ENCODE results near the gene NEK10. TPM values are rescaled to one million over a fixed set of nuclear protein-coding genes. Genes with fewer than 3 reads are reported as not detected.
A peak's percentile ranks its signal among the peaks of the same experiment; 100 is the strongest.
"Not testable (repeated sequence)": the region's sequence is repeated elsewhere in the genome, so short reads cannot be mapped to it uniquely, and the experiment has no call there.

The NEK10 gene
- total RNA-seq, 2 donors from 2014 or later = 0.09 to 0.36 TPM

DNA sequence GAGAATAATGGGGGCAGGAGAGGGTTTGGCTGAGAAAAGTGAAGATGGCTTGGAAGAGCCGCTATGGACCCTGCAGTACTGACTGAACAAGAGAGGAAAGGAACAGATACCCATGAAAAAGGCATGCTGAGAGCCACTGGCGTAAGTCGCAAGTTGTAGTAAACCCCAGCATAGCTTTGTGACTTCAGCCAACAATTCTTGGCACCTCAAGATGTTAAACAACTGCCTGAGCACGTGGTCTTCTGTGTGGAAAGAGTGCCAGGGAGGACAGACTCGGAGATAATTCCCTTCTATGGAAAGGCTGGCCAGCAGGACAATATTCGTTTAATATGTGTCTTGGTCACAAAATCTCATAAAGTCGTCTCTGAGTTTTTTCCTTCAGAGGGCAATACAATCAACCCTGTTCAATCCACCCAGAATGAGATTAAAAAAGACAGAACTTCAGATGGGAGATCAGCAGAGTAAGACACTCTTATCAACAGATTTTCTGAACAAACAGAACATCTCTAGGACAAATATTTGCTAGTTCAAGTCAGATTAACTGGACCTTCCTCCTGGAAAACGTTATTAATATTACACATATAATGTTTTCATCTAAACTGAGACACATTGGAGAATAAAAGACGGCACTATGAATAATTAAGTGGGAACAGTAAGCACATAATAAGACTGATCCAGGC is 49.2 kb downstream of the NEK10 start:
- Mint-ChIP-seq H3K9me3 (no peaks in the 10 kb centered on the region), H3K27me3 (ENCODE audit: low read depth) (no peaks in the 10 kb centered on the region), H3K4me3 (no peak overlapping the region)

DNA sequence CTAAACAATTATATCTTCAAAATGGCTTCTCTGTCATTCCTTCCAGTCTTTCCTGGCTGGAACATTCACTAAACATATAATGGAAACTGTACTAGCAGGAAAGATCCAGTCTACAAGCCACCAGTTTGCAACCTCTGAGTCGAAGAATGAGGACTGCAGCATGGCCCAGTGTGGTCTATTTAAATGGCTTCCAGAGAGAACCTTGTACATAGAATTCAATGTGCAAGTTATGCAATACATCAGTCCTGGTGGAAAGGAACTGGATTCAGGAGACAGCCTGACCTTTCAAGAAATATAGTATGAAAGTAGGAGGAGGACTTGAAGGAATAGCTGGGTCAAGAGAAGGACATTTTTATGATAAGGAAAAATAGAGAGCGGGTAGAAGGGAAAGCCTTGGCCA is 49.9 kb downstream of the NEK10 start:
- ATAC-seq (replicated peaks in 1 of 2) = no peak
- no peaks in the 10 kb centered on the region for H3K4me1 Mint-ChIP-seq (ENCODE audit: low read depth)
- DNase-seq = no peak
- no peaks in the 10 kb centered on the region for H3K27me3 Mint-ChIP-seq (ENCODE audit: low read depth)
- H3K36me3 Mint-ChIP-seq (ENCODE audit: insufficient read depth in 2 of 2) = no peaks in the 10 kb centered on the region
- H3K9me3 Mint-ChIP-seq = no peaks in the 10 kb centered on the region
- H3K4me3 Mint-ChIP-seq = no peak overlapping the region
- no peak overlapping the region for H3K27ac Mint-ChIP-seq

More for the DNA sequence above, 49.2 kb downstream of the NEK10 start:
- Mint-ChIP-seq H3K27ac (no peak overlapping the region), H3K4me1 (ENCODE audit: low read depth) (no peaks in the 10 kb centered on the region), H3K36me3 (ENCODE audit: insufficient read depth in 2 of 2) (no peaks in the 10 kb centered on the region)
- ATAC-seq (replicated peaks in 1 of 2) (no peak), DNase-seq (no peak)

DNA sequence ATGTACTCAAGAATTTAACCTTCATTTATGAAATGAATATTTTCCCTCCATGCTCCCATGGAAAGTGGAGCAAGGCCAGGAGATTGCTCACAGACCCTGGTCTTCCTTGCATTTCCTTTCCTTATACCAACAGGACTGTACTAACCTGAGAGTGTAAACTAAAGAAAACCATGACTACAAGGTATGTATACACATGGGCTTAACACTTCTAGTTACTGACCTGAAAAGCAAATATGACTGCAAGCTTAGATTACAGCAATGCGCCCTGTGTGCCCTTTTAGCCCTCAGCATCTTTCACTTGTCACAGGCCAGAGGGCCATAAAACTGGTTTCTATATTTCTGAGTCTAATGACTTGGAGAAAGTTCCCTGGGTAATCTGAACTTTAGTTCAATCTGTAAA is 52.1 kb downstream of the NEK10 start:
- H3K36me3 Mint-ChIP-seq (ENCODE audit: insufficient read depth in 2 of 2) = no peaks in the 10 kb centered on the region
- H3K9me3 Mint-ChIP-seq = no peaks in the 10 kb centered on the region
- no peak overlapping the region for H3K4me3 Mint-ChIP-seq
- no peak for DNase-seq
- no peak overlapping the region for H3K27ac Mint-ChIP-seq
- H3K27me3 Mint-ChIP-seq (ENCODE audit: low read depth) = no peaks in the 10 kb centered on the region
- H3K4me1 Mint-ChIP-seq (ENCODE audit: low read depth) = no peaks in the 10 kb centered on the region
- ATAC-seq (replicated peaks in 1 of 2) = no peak

DNA sequence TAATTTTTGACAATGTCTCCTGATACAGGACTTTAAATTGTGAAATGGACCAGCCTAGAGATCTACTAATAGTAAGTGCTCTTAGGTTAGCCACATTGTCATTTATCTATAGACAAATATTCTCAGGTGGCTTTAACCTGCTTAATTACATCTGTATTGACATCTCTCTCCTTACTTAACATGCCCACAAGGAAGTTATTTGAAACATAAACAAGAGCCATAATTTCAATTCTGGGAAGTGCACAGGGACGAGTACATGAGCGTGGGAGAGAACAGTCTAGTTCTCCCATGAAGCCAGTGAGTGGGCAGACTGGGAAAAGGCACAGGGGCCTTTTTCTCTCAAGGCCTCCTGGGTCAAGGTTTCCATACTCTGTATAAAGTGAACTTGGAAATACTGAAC is 54.2 kb downstream of the NEK10 start:
- H3K27ac Mint-ChIP-seq = no peak overlapping the region
- no peaks in the 10 kb centered on the region for H3K9me3 Mint-ChIP-seq
- no peaks in the 10 kb centered on the region for H3K27me3 Mint-ChIP-seq (ENCODE audit: low read depth)
- H3K4me1 Mint-ChIP-seq (ENCODE audit: low read depth) = no peaks in the 10 kb centered on the region
- ATAC-seq (replicated peaks in 1 of 2) (no peak), DNase-seq (no peak)
- H3K4me3 Mint-ChIP-seq = no peak overlapping the region
- H3K36me3 Mint-ChIP-seq (ENCODE audit: insufficient read depth in 2 of 2) = no peaks in the 10 kb centered on the region

DNA sequence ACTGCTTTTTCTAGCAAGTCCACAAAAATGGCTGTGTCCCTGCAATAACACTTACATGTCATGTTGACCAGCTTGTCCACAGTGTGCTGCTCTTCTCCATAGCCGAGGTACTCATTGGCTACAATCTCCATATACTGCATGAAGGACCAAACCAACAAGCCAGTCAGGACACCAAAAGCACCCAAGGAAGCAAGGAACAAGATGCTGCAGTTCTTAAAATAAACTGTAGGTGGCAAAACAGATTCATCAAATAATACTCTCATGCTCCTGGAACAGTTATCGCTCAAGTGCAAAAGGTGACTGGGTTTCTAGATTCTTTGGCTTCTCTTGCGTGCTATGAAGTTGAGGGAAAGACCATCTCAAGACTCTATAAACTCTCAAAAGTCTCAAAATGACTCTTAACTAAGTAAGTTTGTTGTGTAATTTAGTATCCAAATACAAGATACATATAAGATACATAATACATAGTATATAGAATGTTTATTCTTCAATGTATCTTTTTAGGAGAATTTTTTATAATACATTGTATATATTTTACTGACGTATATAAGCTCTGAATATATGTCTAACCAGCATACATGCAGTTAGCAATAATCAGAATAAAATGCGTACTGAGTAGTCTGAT is 57.0 kb downstream of the NEK10 start:
- ATAC-seq (replicated peaks in 1 of 2) (peak; percentile 55), DNase-seq (peak; percentile 1 to 5)
- no peaks in the 10 kb centered on the region for H3K27me3 Mint-ChIP-seq (ENCODE audit: low read depth)
- H3K9me3 Mint-ChIP-seq = no peaks in the 10 kb centered on the region
- no peaks in the 10 kb centered on the region for H3K36me3 Mint-ChIP-seq (ENCODE audit: insufficient read depth in 2 of 2)
- no peak overlapping the region for H3K4me3 Mint-ChIP-seq
- no peak overlapping the region for H3K27ac Mint-ChIP-seq
- H3K4me1 Mint-ChIP-seq (ENCODE audit: low read depth) = no peaks in the 10 kb centered on the region

DNA sequence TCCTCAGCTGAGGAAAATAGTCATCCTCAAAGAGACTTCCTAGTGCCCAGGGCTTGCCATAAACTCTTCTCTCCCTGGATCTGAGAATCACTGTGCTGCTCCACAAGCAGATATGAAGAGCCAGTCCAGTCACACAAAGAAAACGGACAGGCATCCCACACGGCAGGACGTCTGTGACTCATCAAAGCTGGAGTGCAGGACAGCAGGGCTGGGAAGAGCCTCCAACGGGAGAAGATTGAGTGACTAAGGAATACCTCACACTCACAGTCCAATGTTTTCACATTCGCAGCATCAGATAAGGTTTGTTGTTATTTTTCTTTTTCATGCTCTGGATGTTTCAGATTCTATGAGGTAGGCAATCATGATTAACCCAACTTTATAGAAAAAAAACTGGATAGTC is 57.8 kb downstream of the NEK10 start:
- no peaks in the 10 kb centered on the region for H3K36me3 Mint-ChIP-seq (ENCODE audit: insufficient read depth in 2 of 2)
- DNase-seq = no peak

DNA sequence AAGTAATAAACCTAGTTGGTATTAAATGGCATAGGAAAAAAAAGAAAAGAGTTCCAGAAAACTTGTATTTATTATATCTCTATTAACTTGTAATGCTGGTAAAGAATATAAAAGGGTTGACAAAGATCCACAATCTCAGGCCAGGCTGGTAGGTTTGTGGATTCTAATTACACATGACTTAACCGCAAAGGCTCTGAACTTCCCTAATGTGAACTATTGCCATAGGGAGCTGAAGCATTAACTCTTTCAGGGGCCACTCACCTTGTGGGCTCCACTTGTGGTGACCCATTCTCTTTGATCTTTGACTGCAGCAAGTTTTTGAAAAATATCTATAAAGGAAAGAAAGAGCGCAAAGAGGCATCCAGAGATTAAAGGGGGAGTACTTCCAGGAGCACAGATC is 58.5 kb downstream of the NEK10 start:
- H3K27me3 Mint-ChIP-seq (ENCODE audit: low read depth) = no peaks in the 10 kb centered on the region
- no peaks in the 10 kb centered on the region for H3K4me1 Mint-ChIP-seq (ENCODE audit: low read depth)
- H3K27ac Mint-ChIP-seq = no peak overlapping the region
- H3K4me3 Mint-ChIP-seq = no peak overlapping the region
- no peaks in the 10 kb centered on the region for H3K9me3 Mint-ChIP-seq
- ATAC-seq (replicated peaks in 1 of 2) = no peak
- no peak for DNase-seq
- H3K36me3 Mint-ChIP-seq (ENCODE audit: insufficient read depth in 2 of 2) = no peaks in the 10 kb centered on the region

More for the DNA sequence above, 57.8 kb downstream of the NEK10 start:
- Mint-ChIP-seq H3K9me3 (no peaks in the 10 kb centered on the region), H3K4me3 (no peak overlapping the region), H3K27ac (no peak overlapping the region), H3K4me1 (ENCODE audit: low read depth) (no peaks in the 10 kb centered on the region), H3K27me3 (ENCODE audit: low read depth) (no peaks in the 10 kb centered on the region)
- ATAC-seq (replicated peaks in 1 of 2) = no peak

DNA sequence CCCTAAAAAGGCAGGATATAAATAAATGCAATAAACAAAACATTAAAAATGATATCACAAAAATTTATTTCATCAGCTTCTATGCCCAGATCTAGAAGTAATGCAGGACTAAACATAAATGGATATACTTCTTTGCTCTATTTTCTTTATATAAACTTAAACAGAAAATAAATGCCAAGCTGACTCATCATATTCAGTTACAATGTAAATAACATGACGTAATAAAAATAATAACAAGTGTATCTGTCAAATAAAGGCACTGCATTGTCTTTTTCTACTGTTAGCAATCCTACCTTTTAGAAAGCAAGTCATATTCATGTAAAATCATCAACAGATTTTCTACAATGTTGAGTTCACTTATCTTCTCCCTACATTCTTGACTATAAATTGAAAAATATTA is 61.6 kb downstream of the NEK10 start:
- no peaks in the 10 kb centered on the region for H3K36me3 Mint-ChIP-seq (ENCODE audit: insufficient read depth in 2 of 2)
- no peaks in the 10 kb centered on the region for H3K27me3 Mint-ChIP-seq (ENCODE audit: low read depth)

DNA sequence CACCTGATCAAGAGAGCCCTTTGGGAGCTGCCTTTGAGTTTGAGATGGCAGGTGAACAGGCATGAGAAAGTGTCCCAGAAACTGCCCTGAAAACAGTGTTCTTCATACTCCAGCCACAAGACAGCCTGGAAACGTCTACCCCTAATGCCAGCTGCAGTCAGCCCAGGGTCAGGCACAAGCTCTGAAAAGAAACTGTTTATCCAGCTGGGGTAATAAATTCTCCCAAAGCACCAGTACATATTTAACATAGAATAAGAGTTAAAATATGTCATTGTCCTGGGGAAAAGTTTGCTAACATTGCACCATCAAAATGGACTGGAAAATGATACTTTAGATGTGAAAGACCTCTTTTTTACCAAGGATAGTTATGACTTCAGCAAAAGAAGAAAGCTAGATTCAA is 66.3 kb downstream of the NEK10 start:
- Mint-ChIP-seq H3K4me1 (ENCODE audit: low read depth) (no peaks in the 10 kb centered on the region), H3K9me3 (peaks cover 0 to 2% of the 10 kb centered on the region in 2 donors), H3K27me3 (ENCODE audit: low read depth) (no peaks in the 10 kb centered on the region), H3K4me3 (no peak overlapping the region), H3K27ac (no peak overlapping the region), H3K36me3 (ENCODE audit: insufficient read depth in 2 of 2) (peaks cover 2 to 6% of the 10 kb centered on the region in 2 donors)
- DNase-seq = no peak
- ATAC-seq (replicated peaks in 1 of 2) = no peak

More for the DNA sequence above, 61.6 kb downstream of the NEK10 start:
- ATAC-seq (replicated peaks in 1 of 2) (no peak), DNase-seq (no peak)
- H3K4me1 Mint-ChIP-seq (ENCODE audit: low read depth) = no peaks in the 10 kb centered on the region
- no peak overlapping the region for H3K27ac Mint-ChIP-seq
- no peak overlapping the region for H3K4me3 Mint-ChIP-seq
- no peaks in the 10 kb centered on the region for H3K9me3 Mint-ChIP-seq

DNA sequence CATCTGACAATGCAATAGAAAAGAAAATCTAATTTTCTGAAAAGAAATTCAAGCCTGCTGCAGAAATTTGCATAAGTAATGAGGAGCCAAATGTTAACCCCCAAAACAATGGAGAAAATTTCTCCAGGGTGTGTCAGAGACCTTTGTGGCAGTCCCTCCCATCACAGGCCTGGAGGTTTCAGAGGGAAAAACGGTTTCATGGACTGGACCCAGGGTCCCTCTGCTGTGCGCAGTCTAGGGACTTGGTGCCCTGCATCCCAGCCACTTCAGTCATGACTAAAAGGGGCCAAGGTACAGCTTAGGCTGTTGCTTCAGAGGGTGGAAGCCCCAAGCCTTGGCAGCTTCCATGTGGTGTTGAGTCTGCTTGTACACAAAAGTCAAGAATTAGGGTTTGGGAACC is 70.2 kb downstream of the NEK10 start:
- not testable (repeated sequence) for DNase-seq; H3K27me3 Mint-ChIP-seq (ENCODE audit: low read depth)

DNA sequence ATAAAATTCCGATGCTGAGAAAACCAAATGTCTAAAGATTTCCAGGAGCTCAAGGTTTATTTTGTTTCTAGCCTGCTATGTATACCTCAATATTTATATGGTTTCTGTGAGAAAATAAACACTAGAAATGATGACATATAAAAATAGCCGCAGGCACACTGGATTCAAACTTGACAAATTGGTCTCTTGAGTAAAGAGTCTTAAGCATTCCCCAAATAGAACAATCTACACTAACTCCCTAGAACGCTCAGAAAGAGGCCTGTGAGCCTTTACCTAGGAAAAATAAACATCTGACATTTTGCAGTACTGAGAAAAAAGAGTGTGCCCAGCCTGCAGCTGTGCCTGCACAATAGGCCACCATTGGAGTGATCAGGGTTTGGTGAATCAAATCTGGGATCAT is 75.2 kb downstream of the NEK10 start:
- Mint-ChIP-seq H3K36me3 (ENCODE audit: insufficient read depth in 2 of 2) (peaks cover 0 to 3% of the 10 kb centered on the region in 2 donors), H3K4me3 (no peak overlapping the region), H3K27me3 (ENCODE audit: low read depth) (no peaks in the 10 kb centered on the region), H3K9me3 (peaks cover 0 to 2% of the 10 kb centered on the region in 2 donors), H3K27ac (no peak overlapping the region), H3K4me1 (ENCODE audit: low read depth) (no peaks in the 10 kb centered on the region)
- no peak for ATAC-seq (replicated peaks in 1 of 2)
- no peak for DNase-seq

More for the DNA sequence above, 70.2 kb downstream of the NEK10 start:
- H3K9me3 Mint-ChIP-seq; H3K36me3 Mint-ChIP-seq (ENCODE audit: insufficient read depth in 2 of 2); H3K4me3 Mint-ChIP-seq; ATAC-seq (replicated peaks in 1 of 2); H3K27ac Mint-ChIP-seq; H3K4me1 Mint-ChIP-seq (ENCODE audit: low read depth): not testable (repeated sequence)

DNA sequence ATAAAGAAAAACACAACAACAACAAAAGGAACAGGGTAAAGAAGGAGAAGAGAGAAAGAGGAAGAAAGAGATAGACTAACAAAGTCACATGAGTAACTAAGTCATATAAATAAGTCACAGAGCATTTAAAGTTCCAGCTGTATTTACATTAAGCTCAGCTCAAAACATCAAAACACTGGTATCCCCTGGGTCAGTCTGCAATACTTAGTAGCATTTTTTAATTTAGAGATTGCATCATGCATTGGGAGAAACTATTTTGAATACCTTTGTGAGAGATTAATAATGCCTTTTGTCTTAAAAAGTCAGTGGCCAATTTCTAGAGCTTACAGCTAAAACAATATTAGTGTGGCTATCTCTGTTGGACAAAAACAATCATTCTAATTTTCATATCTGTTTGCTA is 78.4 kb downstream of the NEK10 start:
- H3K27me3 Mint-ChIP-seq (ENCODE audit: low read depth) = no peaks in the 10 kb centered on the region
- H3K4me1 Mint-ChIP-seq (ENCODE audit: low read depth) = no peaks in the 10 kb centered on the region
- ATAC-seq (replicated peaks in 1 of 2) (no peak), DNase-seq (no peak)
- no peaks in the 10 kb centered on the region for H3K36me3 Mint-ChIP-seq (ENCODE audit: insufficient read depth in 2 of 2)
- H3K27ac Mint-ChIP-seq = no peak overlapping the region
- no peak overlapping the region for H3K4me3 Mint-ChIP-seq
- H3K9me3 Mint-ChIP-seq = no peaks in the 10 kb centered on the region

DNA sequence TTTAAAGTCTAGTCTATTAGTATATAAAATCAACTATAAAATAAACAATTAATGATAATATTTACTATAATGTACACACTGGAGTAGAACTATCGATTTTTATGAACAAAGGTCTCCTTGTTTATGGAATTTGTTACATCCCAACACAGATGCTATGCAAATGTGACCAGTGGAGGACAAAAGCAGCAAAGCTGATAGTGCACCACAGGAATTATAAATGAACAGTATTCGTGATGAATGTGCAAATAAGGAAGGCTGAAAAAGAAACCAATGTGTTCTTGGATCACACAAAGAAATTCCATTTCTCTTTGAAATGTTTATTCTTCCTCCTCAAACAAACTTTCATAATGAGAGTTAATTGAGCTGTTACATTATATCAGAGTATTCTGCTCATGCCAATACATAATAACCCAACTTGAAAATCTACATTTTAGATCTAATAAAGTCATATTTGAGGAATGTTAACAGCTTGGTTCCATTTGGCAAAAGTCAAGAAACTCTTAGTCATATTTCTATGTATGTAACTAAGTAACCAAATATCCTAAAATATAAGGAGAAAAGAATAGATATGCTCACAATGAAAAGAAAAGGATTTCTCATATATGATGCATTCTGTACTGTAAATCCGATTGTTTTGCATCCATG is 79.3 kb downstream of the NEK10 start:
- no peaks in the 10 kb centered on the region for H3K9me3 Mint-ChIP-seq
- no peak for DNase-seq
- H3K36me3 Mint-ChIP-seq (ENCODE audit: insufficient read depth in 2 of 2) = no peaks in the 10 kb centered on the region
- ATAC-seq (replicated peaks in 1 of 2) = no peak
- no peaks in the 10 kb centered on the region for H3K27me3 Mint-ChIP-seq (ENCODE audit: low read depth)
- no peak overlapping the region for H3K4me3 Mint-ChIP-seq
- no peaks in the 10 kb centered on the region for H3K4me1 Mint-ChIP-seq (ENCODE audit: low read depth)
- no peak overlapping the region for H3K27ac Mint-ChIP-seq

All from activated T-cell treated with anti-CD3 and anti-CD28 coated beads, Interleukin-2, amount 50 U/mL, for 72 hours (primary cell).